ENCODE results near the gene ACSL5.
A peak's percentile ranks its signal among the peaks of the same experiment; 100 is the strongest.

Gene ACSL5

GRCh38 chr10:112446055-112446854 is 72.3 kb downstream of the ACSL5 start:
- no peak for TF ChIP-seq CTCF (IDR thresholded peaks at IDR 0.05; ENCODE audit: low read depth, low read length, missing control alignments)
- DNase-seq (ENCODE audit: low read depth), result no peak
- peak overlapping the region; percentile 95 for H3K4me3 ChIP-seq (ENCODE audit: low read depth, low read length)

GRCh38 chr10:112446855-112447619 is 73.1 kb downstream of the ACSL5 start, which contains the start of the genes VTI1A and ZDHHC6:
Gene VTI1A (plus strand): TSS chr10:112447215. CDS start chr10:112447374, 159 bp downstream.
Gene ZDHHC6 (minus strand): TSS chr10:112446914. CDS start chr10:112445436, 1,478 bp downstream.
- peak within 1 kb of the TSS; percentile 95 for H3K4me3 ChIP-seq (ENCODE audit: low read depth, low read length)
- TF ChIP-seq CTCF (IDR thresholded peaks at IDR 0.05; ENCODE audit: low read depth, low read length, missing control alignments), result peak; percentile 35
- peak; percentile 59 for DNase-seq (ENCODE audit: low read depth)

- no peak for DNase-seq (ENCODE audit: low read depth)
- peak overlapping the region; percentile 95 for H3K4me3 ChIP-seq (ENCODE audit: low read depth, low read length)
- no peak for TF ChIP-seq CTCF (IDR thresholded peaks at IDR 0.05; ENCODE audit: low read depth, low read length, missing control alignments)
These were observed 73.7 kb downstream of the ACSL5 start for GRCh38 chr10:112447620-112447928.

GRCh38 chr10:112448888-112449287 is 75.0 kb downstream of the ACSL5 start:
- no peak overlapping the region for H3K4me3 ChIP-seq (ENCODE audit: low read depth, low read length)
- DNase-seq (ENCODE audit: low read depth), result no peak
- no peak for TF ChIP-seq CTCF (IDR thresholded peaks at IDR 0.05; ENCODE audit: low read depth, low read length, missing control alignments)

- no peak for DNase-seq (ENCODE audit: low read depth)
- no peak for TF ChIP-seq CTCF (IDR thresholded peaks at IDR 0.05; ENCODE audit: low read depth, low read length, missing control alignments)
- no peak overlapping the region for H3K4me3 ChIP-seq (ENCODE audit: low read depth, low read length)
These were observed 81.2 kb downstream of the ACSL5 start for GRCh38 chr10:112454910-112455779.

GRCh38 chr10:112456533-112456932 is 82.6 kb downstream of the ACSL5 start:
- no peak for DNase-seq (ENCODE audit: low read depth)
- H3K4me3 ChIP-seq (ENCODE audit: low read depth, low read length), result no peak overlapping the region
- peak; percentile 30 for TF ChIP-seq CTCF (IDR thresholded peaks at IDR 0.05; ENCODE audit: low read depth, low read length, missing control alignments)
